Neural cell (in vitro differentiated cells): ENCODE measurements around the gene PTPRD. TPM values are rescaled to one million over a fixed set of nuclear protein-coding genes. Genes with fewer than 3 reads are reported as not detected.

Experiments
- H2AFZ ChIP-seq: fragments of 200-600, 300-800 bp; sonication (generic), shearing (Covaris generic); 2 replicates; pipeline ENCODE4 v1.6.0; 2014; ENCODE audit warnings: low read depth, mild to moderate bottlenecking, antibody characterized with exemption, low read length, moderate library complexity
- H3F3A ChIP-seq: fragments of 200-600 bp; shearing (Covaris generic); 2 replicates; pipeline ENCODE4 v1.6.1; 2016; ENCODE audit warnings: mild to moderate bottlenecking, moderate library complexity, mixed read lengths, antibody characterized with exemption, low read length; ENCODE audit not compliant: insufficient read depth, poor library complexity, severe bottlenecking
- H3K27ac ChIP-seq: fragments of 200-600, 300-800 bp; sonication (generic), shearing (Covaris generic); 2 replicates; pipeline ENCODE4 v1.5.1; 2014; ENCODE audit warnings: mild to moderate bottlenecking, low read length, moderate library complexity
- H3K27me3 ChIP-seq: fragments of 300-800, 200-600 bp; sonication (generic), shearing (Covaris generic); 2 replicates; pipeline ENCODE4 v1.6.0; 2014; ENCODE audit warnings: mild to moderate bottlenecking, low read depth, low read length, moderate library complexity; ENCODE audit not compliant: insufficient read depth
- H3K36me3 ChIP-seq: fragments of 300-800, 200-600 bp; sonication (generic), shearing (Covaris generic); 2 replicates; pipeline ENCODE4 v1.5.1; 2014; ENCODE audit warnings: mild to moderate bottlenecking, antibody characterized with exemption, low read length, moderate library complexity; ENCODE audit not compliant: insufficient read depth
- H3K4me2 ChIP-seq: fragments of 300-800, 200-600 bp; sonication (generic), shearing (Covaris generic); 2 replicates; pipeline ENCODE4 v1.6.0; 2014; ENCODE audit warnings: mild to moderate bottlenecking, low read length
- H3K4me3 ChIP-seq: fragments of 300-800, 200-600 bp; sonication (generic), shearing (Covaris generic); 2 replicates; pipeline ENCODE4 v1.5.1; 2014; ENCODE audit warnings: mild to moderate bottlenecking, low read length, moderate library complexity
- H3K79me2 ChIP-seq: fragments of 200-600 bp; shearing (Covaris generic); replicated peaks from 2 replicates; pipeline ENCODE4 v1.6.0; 2014; ENCODE audit warnings: mild to moderate bottlenecking, low read length, moderate library complexity; ENCODE audit not compliant: insufficient read depth
- H3K9ac ChIP-seq: fragments of 300-800, 200-600 bp; sonication (generic), shearing (Covaris generic); 2 replicates; pipeline ENCODE4 v1.6.1; 2016; ENCODE audit warnings: mild to moderate bottlenecking, low read length, mixed read lengths
- H3K9me2 ChIP-seq: fragments of 200-600 bp; shearing (Covaris generic); 2 replicates; pipeline ENCODE4 v1.6.1; 2016; ENCODE audit warnings: mild to moderate bottlenecking, low read length, mixed read lengths; ENCODE audit not compliant: insufficient read depth
- H3K9me3 ChIP-seq: fragments of 200-600, 300-800 bp; sonication (generic), shearing (Covaris generic); 2 replicates; pipeline ENCODE4 v1.6.1; 2016; ENCODE audit warnings: mild to moderate bottlenecking, mixed run types, low read length, moderate library complexity, mixed read lengths
- H4K20me1 ChIP-seq: fragments of 200-600 bp; shearing (Covaris generic); 2 replicates; pipeline ENCODE4 v1.6.1; 2016; ENCODE audit warnings: mild to moderate bottlenecking, mixed run types; ENCODE audit not compliant: insufficient read depth
- EP300 ChIP-seq: fragments of 450-650 bp; conservative IDR thresholded peaks from 2 replicates; pipeline ENCODE4 v1.6.1; 2014; ENCODE audit warnings: antibody characterized with exemption, mild to moderate bottlenecking, moderate library complexity; ENCODE audit not compliant: poor library complexity, severe bottlenecking
- EZH2 ChIP-seq: fragments of 200-600, 300-800 bp; shearing (Covaris generic), sonication (generic); IDR thresholded peaks from 2 replicates; pipeline ENCODE4 v1.6.1; 2014; ENCODE audit warnings: antibody characterized with exemption, low read length, borderline replicate concordance, mild to moderate bottlenecking; ENCODE audit not compliant: insufficient read depth, poor library complexity, severe bottlenecking
- MXI1 ChIP-seq: fragments of 450-650 bp; conservative IDR thresholded peaks from 2 replicates; pipeline ENCODE4 v1.6.1; 2014; ENCODE audit warnings: antibody characterized with exemption, mild to moderate bottlenecking; ENCODE audit not compliant: poor library complexity, severe bottlenecking
- POLR2AphosphoS5 ChIP-seq: IDR thresholded peaks from 2 replicates; pipeline ENCODE4 v1.6.1; 2012
- RAD21 ChIP-seq: fragments of 450-650 bp; conservative IDR thresholded peaks from 2 replicates; pipeline ENCODE4 v1.6.1; 2014; ENCODE audit warnings: antibody characterized with exemption, mild to moderate bottlenecking, moderate library complexity
- REST ChIP-seq: IDR thresholded peaks from 2 replicates; pipeline ENCODE4 v1.6.1; 2012; ENCODE audit warnings: borderline replicate concordance
- SMC3 ChIP-seq: fragments of 450-650 bp; conservative IDR thresholded peaks from 2 replicates; pipeline ENCODE4 v1.6.1; 2014; ENCODE audit warnings: antibody characterized with exemption, mild to moderate bottlenecking, moderate library complexity; ENCODE audit not compliant: poor library complexity
- TAF1 ChIP-seq: IDR thresholded peaks from 2 replicates; pipeline ENCODE4 v1.6.1; 2012; ENCODE audit warnings: low read depth
- polyA plus RNA-seq: library from polyadenylated mRNA; depleted of rRNA; stranded (reverse); fragments of >200 nt; gene quantifications from 2 replicates; pipeline ENCODE4 v1.2.3, GENCODE V29; 2014
- TF ChIP-seq, protein P1 (sequence below): fragments of 450-650 bp; IDR thresholded peaks from 2 replicates; pipeline ENCODE4 v1.5.1; 2014; ENCODE audit warnings: antibody characterized with exemption, mild to moderate bottlenecking, moderate library complexity; ENCODE audit not compliant: poor library complexity, severe bottlenecking

PTPRD gene
- polyA plus RNA-seq, 1 donor from 2014 or later, result 143 TPM

GRCh38 chr9:9747787-9748186 lies 865.0 kb downstream of the PTPRD start:
- Histone ChIP-seq H4K20me1 (no peaks in the 10 kb centered on the region), H3K9me2 (no peaks in the 10 kb centered on the region), H3K4me2 (no peak overlapping the region), H3K9me3 (no peaks in the 10 kb centered on the region), H3K4me3 (no peak overlapping the region), H3K9ac (no peak overlapping the region), H3K27me3 (no peaks in the 10 kb centered on the region), H3K36me3 (no peaks in the 10 kb centered on the region), H3K79me2 (no peaks in the 10 kb centered on the region), H3F3A (no peaks in the 10 kb centered on the region), H3K27ac (no peak overlapping the region), H2AFZ (no peak overlapping the region)
- TF ChIP-seq TAF1, result no peak
- TF ChIP-seq RAD21, result no peak
- no peak for TF ChIP-seq POLR2AphosphoS5
- no peak for TF ChIP-seq REST

- Histone ChIP-seq H3K36me3 (no peaks in the 10 kb centered on the region), H3K9me3 (no peaks in the 10 kb centered on the region), H3K4me3 (no peak overlapping the region), H3K9me2 (no peaks in the 10 kb centered on the region), H3K27me3 (no peaks in the 10 kb centered on the region), H4K20me1 (no peaks in the 10 kb centered on the region), H2AFZ (no peak overlapping the region), H3K27ac (no peak overlapping the region), H3K9ac (no peak overlapping the region), H3F3A (no peaks in the 10 kb centered on the region), H3K4me2 (no peak overlapping the region), H3K79me2 (no peaks in the 10 kb centered on the region)
- TF ChIP-seq SMC3 (no peak), EP300 (no peak), REST (no peak), MXI1 (no peak), TAF1 (no peak), EZH2 (no peak)
- TF ChIP-seq, protein P1, sequence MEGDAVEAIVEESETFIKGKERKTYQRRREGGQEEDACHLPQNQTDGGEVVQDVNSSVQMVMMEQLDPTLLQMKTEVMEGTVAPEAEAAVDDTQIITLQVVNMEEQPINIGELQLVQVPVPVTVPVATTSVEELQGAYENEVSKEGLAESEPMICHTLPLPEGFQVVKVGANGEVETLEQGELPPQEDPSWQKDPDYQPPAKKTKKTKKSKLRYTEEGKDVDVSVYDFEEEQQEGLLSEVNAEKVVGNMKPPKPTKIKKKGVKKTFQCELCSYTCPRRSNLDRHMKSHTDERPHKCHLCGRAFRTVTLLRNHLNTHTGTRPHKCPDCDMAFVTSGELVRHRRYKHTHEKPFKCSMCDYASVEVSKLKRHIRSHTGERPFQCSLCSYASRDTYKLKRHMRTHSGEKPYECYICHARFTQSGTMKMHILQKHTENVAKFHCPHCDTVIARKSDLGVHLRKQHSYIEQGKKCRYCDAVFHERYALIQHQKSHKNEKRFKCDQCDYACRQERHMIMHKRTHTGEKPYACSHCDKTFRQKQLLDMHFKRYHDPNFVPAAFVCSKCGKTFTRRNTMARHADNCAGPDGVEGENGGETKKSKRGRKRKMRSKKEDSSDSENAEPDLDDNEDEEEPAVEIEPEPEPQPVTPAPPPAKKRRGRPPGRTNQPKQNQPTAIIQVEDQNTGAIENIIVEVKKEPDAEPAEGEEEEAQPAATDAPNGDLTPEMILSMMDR, result no peak
Observed at GRCh38 chr9:9746826-9747225, 866.0 kb downstream of the PTPRD start.
